ENCODE results near the gene LCE2D.

DNA sequence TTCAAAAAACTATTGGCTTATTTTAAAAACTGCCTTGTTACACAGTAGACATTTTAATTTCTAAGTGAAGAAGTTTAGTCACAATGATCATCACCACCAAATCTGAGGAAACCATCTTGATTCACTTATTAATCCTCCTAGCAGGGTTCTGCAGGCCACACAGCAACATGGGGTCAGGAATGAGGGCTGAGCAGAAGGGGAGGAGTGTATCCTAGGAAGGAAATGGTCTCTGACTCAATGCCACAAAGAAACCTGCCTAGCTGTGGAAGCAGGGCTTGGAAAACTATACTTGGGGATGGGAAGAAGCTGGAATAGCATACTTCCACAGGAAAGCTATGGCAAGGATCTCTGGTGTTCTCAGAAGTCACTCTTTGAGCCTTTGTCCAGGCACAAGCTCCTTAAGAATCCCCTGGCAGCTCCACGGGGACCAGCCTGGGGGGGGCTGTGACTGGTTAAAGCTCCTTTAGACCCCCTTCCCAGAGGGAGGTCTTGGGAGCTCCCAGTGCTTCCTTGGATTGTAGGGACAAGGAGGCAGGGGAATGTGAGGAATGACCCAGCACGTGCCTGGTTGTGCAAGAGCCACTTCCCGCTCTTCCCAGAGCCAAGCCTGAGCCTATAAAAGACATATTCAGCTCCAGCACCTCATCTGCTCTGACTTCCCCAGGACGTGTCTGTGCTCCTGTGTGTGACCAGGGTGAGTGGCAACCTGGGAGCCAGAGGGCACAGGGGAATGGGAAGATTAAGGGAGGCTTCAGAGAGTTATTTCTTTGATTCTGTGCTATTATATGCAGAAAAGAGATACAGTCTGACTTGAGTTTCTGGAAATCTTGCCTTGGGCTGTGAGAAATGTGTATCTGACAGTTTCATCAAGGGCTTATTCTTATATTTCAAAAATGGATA lies 34.8 kb downstream of the LCE2D start, which contains the start of gene LCE2A:
- TF ChIP-seq, protein P1, sequence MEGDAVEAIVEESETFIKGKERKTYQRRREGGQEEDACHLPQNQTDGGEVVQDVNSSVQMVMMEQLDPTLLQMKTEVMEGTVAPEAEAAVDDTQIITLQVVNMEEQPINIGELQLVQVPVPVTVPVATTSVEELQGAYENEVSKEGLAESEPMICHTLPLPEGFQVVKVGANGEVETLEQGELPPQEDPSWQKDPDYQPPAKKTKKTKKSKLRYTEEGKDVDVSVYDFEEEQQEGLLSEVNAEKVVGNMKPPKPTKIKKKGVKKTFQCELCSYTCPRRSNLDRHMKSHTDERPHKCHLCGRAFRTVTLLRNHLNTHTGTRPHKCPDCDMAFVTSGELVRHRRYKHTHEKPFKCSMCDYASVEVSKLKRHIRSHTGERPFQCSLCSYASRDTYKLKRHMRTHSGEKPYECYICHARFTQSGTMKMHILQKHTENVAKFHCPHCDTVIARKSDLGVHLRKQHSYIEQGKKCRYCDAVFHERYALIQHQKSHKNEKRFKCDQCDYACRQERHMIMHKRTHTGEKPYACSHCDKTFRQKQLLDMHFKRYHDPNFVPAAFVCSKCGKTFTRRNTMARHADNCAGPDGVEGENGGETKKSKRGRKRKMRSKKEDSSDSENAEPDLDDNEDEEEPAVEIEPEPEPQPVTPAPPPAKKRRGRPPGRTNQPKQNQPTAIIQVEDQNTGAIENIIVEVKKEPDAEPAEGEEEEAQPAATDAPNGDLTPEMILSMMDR (IDR thresholded peaks at IDR 0.05): no peak
- TF ChIP-seq, protein P2, sequence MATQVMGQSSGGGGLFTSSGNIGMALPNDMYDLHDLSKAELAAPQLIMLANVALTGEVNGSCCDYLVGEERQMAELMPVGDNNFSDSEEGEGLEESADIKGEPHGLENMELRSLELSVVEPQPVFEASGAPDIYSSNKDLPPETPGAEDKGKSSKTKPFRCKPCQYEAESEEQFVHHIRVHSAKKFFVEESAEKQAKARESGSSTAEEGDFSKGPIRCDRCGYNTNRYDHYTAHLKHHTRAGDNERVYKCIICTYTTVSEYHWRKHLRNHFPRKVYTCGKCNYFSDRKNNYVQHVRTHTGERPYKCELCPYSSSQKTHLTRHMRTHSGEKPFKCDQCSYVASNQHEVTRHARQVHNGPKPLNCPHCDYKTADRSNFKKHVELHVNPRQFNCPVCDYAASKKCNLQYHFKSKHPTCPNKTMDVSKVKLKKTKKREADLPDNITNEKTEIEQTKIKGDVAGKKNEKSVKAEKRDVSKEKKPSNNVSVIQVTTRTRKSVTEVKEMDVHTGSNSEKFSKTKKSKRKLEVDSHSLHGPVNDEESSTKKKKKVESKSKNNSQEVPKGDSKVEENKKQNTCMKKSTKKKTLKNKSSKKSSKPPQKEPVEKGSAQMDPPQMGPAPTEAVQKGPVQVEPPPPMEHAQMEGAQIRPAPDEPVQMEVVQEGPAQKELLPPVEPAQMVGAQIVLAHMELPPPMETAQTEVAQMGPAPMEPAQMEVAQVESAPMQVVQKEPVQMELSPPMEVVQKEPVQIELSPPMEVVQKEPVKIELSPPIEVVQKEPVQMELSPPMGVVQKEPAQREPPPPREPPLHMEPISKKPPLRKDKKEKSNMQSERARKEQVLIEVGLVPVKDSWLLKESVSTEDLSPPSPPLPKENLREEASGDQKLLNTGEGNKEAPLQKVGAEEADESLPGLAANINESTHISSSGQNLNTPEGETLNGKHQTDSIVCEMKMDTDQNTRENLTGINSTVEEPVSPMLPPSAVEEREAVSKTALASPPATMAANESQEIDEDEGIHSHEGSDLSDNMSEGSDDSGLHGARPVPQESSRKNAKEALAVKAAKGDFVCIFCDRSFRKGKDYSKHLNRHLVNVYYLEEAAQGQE (IDR thresholded peaks at IDR 0.05; ENCODE audit: insufficient read depth in 1 of 2, low read depth in 2 of 2, low read length in 1 of 2): no peak
- no peak for TF ChIP-seq POLR2AphosphoS5 (IDR thresholded peaks at IDR 0.05; ENCODE audit: low read depth, low read length)
